Measurements from ENCODE around the gene PPM1H.

The PPM1H gene

GRCh38 chr12:62873116-62873825, 61.7 kb downstream of the PPM1H start:
- no peak for DNase-seq (ENCODE audit: low read depth)

DNA sequence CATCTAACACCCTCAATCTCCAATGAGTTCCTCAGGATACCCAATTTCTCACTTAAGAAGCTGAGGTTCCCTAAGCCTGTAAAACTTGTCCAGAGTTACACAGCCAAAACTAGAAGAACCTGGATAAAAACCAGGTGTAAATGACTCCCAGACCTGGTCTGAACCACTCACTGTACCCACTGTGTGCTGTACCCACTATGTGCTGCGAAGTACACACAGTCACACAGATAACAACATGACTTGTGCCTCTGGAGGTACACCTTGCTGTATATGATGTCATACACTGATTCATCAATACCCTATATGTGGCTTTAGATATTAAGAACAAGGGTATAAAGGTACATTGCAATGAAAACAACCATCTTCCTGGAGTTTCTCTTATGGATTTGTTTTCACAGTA, 66.1 kb downstream of the PPM1H start:
- no peak for DNase-seq (ENCODE audit: low read depth)

- DNase-seq (ENCODE audit: low read depth) = no peak
Measured at GRCh38 chr12:62866451-62867082, 68.4 kb downstream of the PPM1H start.

- DNase-seq (ENCODE audit: low read depth) = no peak
Measured at GRCh38 chr12:62865937-62866336, 69.0 kb downstream of the PPM1H start.

DNA sequence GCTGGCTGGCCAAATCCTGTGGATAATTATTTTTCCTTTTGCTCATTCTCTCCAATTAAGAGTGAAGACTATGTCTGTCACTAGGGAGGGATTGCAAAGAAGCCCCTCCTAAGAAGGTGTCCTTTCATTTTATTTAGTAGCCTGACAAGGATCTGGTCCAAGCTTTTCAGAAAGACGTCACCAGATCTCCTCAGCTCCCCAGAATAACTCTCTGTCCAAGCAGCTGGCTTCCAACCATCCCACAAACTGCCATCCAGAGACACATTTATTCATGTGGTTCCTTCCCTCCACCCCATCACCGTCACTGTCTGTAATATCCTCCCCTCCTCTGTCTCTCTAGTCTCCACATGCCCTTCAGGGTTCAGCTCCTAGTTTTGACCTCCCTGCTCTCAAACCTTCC, 69.9 kb downstream of the PPM1H start:
- DNase-seq (ENCODE audit: low read depth) = no peak

DNA sequence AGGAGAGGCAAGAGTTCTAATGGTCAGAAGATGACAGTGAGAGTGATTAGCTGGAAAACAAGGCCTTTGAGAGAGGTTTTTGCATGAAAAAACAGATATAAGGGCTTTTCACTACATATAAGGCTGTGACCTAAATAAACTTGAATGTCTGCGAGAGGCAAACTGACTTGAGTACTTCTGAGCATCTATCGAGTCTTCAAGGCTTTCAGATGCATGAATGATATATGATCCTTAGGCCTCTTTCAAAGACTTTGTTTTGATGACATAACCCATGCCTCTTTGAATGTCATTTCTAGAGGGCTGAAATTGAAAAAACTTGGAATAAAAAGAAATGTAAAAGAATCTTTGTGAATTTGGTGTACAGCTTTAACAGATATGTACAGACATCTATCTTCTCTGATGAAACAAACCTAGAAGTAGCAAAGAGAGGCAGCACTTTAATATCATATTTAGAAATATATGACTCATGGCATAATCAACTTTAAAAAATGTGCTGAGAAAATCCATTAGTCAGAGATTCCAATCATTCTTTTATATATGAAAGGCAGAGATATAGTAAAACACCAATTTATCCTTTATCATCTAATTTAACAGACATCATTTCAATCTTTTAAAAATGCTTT, 72.6 kb downstream of the PPM1H start:
- no peak for DNase-seq (ENCODE audit: low read depth)

- no peak for DNase-seq (ENCODE audit: low read depth)
Measured at GRCh38 chr12:62861586-62861985, 73.4 kb downstream of the PPM1H start.

DNA sequence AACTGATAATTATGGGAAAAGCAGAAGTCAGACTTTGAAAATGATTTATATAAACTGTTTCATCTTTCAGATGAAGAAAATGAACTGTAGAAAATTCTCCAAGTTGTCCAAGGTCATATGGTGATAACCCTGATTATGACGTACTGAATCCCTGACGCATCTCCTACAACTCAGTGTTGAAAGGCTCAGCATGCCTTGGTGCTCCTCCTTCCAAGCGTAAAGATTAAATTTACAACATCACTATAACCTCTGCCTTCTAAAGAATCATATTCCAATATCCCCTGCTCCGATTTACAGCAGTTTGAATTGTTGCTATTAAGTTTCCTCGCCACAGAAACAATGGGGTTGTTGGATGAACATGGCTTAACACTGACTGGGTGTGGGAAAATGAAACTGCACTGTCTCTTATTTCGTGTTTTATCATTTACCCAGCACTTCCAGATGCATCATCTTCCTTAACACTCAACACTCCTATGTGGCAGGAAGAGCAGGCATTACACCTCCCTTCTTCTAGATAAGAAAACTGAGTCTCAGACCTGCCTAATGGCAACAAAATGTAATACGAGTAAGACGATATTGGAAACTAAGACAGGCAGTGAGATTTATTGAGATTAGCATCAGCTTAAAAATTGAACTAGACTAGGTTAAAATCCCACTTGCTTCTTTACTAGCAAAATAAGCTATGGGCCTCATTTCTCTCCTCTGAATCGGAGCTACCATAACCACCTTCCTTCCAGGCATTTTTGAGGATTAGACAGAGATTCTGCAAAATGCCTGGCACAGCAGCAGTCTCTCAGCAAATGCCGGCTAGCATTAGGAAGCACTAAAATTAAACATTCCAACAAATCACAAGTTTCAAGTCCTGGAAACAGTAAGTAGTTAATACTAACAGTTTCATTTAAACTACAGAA, 74.2 kb downstream of the PPM1H start:
- no peak for DNase-seq (ENCODE audit: low read depth)

GRCh38 chr12:62860020-62860419, 74.9 kb downstream of the PPM1H start:
- no peak for DNase-seq (ENCODE audit: low read depth)

GRCh38 chr12:62859321-62859737, 75.6 kb downstream of the PPM1H start:
- DNase-seq (ENCODE audit: low read depth) = no peak

- no peak for DNase-seq (ENCODE audit: low read depth)
Measured at GRCh38 chr12:62856454-62856853, 78.5 kb downstream of the PPM1H start.

- DNase-seq (ENCODE audit: low read depth) = no peak
Measured at GRCh38 chr12:62854024-62854423, 80.9 kb downstream of the PPM1H start.

- no peak for DNase-seq (ENCODE audit: low read depth)
Measured at GRCh38 chr12:62849398-62849797, 85.6 kb downstream of the PPM1H start.

DNA sequence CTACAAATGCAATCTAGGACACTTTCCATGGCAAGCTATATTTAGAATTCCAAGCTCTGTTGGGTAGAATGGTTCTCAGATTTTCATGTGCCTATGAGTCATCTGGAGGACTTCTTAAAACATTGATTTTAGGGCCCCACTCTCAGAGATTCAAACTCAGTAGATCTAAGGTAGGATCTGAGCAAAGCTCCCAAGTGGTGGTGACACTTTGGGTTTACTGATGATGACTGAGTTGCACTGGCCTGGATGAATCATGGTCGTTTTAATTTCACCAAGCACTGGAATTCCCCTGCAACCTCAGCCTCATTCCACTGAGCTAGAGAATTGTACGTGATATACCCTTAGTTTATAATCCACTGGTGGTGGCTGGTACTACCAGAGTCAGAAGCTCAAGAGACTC, 86.5 kb downstream of the PPM1H start:
- no peak for DNase-seq (ENCODE audit: low read depth)

DNA sequence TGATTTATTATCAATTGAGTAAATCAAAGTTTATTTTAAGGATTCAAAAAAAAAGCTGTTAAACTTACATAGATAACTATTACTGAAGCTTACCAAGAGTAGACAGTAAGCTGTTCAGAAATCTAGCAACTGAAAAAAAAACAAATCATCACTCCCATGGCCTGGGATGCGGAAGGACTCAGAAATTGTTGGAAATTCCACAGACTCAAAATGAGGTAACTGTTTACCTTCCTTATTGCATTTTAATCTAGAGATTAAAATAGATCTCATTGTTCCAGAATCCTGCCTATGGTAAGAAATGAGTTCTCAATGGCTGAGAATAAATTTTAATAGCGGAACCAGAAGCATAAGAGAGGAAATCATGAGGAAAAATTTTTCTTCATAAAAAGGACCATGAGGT, 87.2 kb downstream of the PPM1H start:
- DNase-seq (ENCODE audit: low read depth) = no peak

GRCh38 chr12:62846491-62846890, 88.5 kb downstream of the PPM1H start:
- DNase-seq (ENCODE audit: low read depth) = no peak

GRCh38 chr12:62844915-62845314, 90.0 kb downstream of the PPM1H start:
- DNase-seq (ENCODE audit: low read depth) = no peak

- no peak for DNase-seq (ENCODE audit: low read depth)
Measured at GRCh38 chr12:62843716-62844115, 91.2 kb downstream of the PPM1H start.

DNA sequence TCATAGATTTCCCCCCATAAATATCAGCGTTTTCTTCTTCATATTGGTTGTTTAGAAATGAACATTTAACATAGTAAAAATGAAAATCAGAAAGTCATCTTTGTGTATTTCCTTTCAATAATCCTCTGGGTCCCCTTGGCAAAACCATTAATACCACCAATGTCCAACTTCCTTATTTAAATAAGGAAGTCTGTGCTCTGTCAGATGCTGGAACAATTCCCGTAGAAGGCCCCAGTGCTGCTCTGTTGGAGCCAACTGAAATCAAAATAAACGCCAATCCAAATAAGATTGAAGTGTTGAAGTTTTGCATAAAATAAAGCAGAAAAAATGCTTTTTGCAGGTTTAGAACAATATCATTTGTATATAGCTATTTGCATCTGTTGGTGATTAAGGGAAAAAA, 93.1 kb downstream of the PPM1H start:
- DNase-seq (ENCODE audit: low read depth) = no peak

GRCh38 chr12:62840806-62841205, 94.1 kb downstream of the PPM1H start:
- DNase-seq (ENCODE audit: low read depth) = no peak

- no peak for DNase-seq (ENCODE audit: low read depth)
Measured at GRCh38 chr12:62839869-62840660, 94.9 kb downstream of the PPM1H start.

Data from stimulated activated CD8-positive, alpha-beta memory T cell treated with anti-CD3 and anti-CD28 coated beads, Interleukin-12 subunit alpha, Interleukin-12 subunit beta, amount 100 ng/mL, for 4 hours (primary cell).